Upper lobe of left lung (tissue), 6 donors: Measurements from ENCODE around the gene GNGT2. TPM values are rescaled to one million over a fixed set of nuclear protein-coding genes. Genes with fewer than 3 reads are reported as not detected.

Experiments
- ATAC-seq, 2 donors: fragments of 200-7000 bp; cut with Tn5 transposase; one replicate each; pipeline ENCODE4 v1.9.1; 2022; ENCODE audit warnings: mild to moderate bottlenecking in 2 of 2, moderate library complexity in 2 of 2; ENCODE audit not compliant: low FRiP score in 2 of 2
- DNase-seq, 2 donors: peaks; one replicate each; pipeline ENCODE4 v3.0.0-alpha.2; 2019 to 2020
- H3K27ac ChIP-seq, 4 donors: fragments of 200-600 bp; sonication (generic); one replicate each; pipeline ENCODE4 v1.5.1; 2016 to 2019
- H3K27me3 ChIP-seq, 4 donors: fragments of 200-600 bp; sonication (generic); one replicate each; pipeline ENCODE4 v1.5.1; 2017 to 2019
- H3K36me3 ChIP-seq, 4 donors: fragments of 200-600 bp; sonication (generic); one replicate each; pipeline ENCODE4 v1.5.1; 2016 to 2019
- H3K4me1 ChIP-seq, 4 donors: fragments of 200-600 bp; sonication (generic); one replicate each; pipeline ENCODE4 v1.5.1; 2018 to 2019
- H3K4me3 ChIP-seq, 4 donors: fragments of 200-600 bp; sonication (generic); one replicate each; pipeline ENCODE4 v1.5.1; 2017 to 2019; ENCODE audit warnings: mild to moderate bottlenecking in 2 of 4, moderate library complexity in 1 of 4
- H3K9me3 ChIP-seq, 4 donors: fragments of 200-600 bp; sonication (generic); one replicate each; pipeline ENCODE4 v1.5.1; 2018 to 2019
- EP300 ChIP-seq, 4 donors: sonication (generic); formaldehyde crosslinking; IDR thresholded peaks; one replicate each; pipeline ENCODE4 v1.5.1; 2017; ENCODE audit warnings: antibody characterized with exemption in 4 of 4, control low read depth in 2 of 4
- POLR2A ChIP-seq, 4 donors: fragments of 450-650 bp; IDR thresholded peaks; one replicate each; pipeline ENCODE4 v1.5.1; 2016 to 2017; ENCODE audit warnings: antibody characterized with exemption in 4 of 4, mild to moderate bottlenecking in 2 of 4
- POLR2AphosphoS5 ChIP-seq, 2 donors: sonication (generic); formaldehyde crosslinking; IDR thresholded peaks; one replicate each; pipeline ENCODE4 v1.5.1; 2017; ENCODE audit warnings: antibody characterized with exemption in 2 of 2
- WGBS, 2 donors: methylation state at CpG; one replicate each; pipeline ENCODE4 v1.1.5; 2017 to 2018; 5-methylcytosine and 5-hydroxymethylcytosine counted together
- total RNA-seq, 6 donors: library from RNA; depleted of rRNA in 4 of 6; stranded (reverse); fragments of >200 nt in 4 of 6; gene quantifications; one replicate each; pipeline versions ENCODE4 v1.1.0 to v1.2.1, GENCODE V29; 2016 to 2021
- TF ChIP-seq, protein P1 (sequence below), 6 experiments: fragments of 450-650 bp in 4 of 6; fragments of 200-600 bp in 2 of 6; sonication (generic) in 2 of 6; IDR thresholded peaks; one replicate each; pipeline ENCODE4 v1.5.1; 2016 to 2019; ENCODE audit warnings: antibody characterized with exemption in 6 of 6
- donor health status: DM: no; HTN: no; CAD: no; lungs with moderate emphysema.
- donor health status: DM: no; HTN: yes; CAD: no; lungs with severe emphysema.

Gene GNGT2
- total RNA-seq, 6 donors from 2014 or later, result 1.1 to 22.5 (median 9.9) TPM

DNA sequence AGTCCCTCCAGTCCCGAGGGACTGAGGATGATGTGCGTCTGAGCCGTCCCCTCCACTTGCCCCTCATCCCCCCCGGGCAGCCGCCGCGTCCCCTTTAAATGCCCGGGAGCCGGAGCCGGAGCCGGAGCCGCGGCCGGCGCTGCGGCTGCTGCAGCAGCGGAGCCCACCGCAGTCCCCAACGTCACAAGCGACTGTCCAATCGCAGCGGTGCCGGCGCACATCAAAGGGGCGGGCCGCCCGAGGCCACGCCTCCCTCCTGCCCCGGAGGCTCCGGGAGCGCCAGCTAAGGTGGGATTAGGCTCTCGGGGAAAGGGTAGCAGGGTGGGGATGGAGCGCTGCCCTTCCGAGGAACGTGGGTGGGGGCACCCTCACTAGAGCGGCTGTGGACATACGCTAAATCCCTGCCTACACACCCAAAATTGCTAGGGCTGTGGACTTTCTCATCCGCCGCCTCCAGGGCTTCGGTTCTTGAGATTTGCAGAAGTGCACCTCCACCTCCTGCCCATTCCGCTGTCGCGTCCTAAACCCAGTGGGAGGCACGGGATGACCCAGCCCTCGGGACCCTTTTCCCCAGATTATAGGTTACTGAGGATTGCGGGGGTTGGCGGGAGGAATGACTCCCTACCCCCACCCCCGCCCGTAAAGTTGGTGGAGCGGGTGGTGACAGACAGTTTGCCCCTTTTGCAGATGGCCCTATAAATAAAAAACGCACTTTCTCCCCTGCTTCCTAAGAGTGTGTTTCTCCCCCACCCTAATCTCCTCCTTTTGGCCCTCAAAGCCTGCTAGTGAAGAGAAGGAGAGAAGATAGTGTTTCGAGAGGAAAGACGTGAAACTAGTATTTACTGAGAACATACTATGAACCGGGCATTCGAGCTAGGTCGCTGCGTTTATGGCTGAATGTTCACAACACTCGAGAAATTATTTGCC is 20.5 kb upstream of the GNGT2 start, which contains the start of gene PHOSPHO1:
Gene PHOSPHO1 (minus strand): TSS at position 152 of the 927 bp plus-strand sequence. CDS start 4,096 bp downstream, outside the sequence.
- peak; percentile 90 to 97 for DNase-seq
- ATAC-seq, result peak; percentile 83 to 96
- Histone ChIP-seq H3K36me3 (no peaks in the 10 kb centered on the region), H3K27ac (peak within 1 kb of the TSS in 2 of 4 donors; percentile 72 to 83), H3K27me3 (peaks cover 0 to 6% (median 0%) of the 10 kb centered on the region in 4 donors), H3K9me3 (no peaks in the 10 kb centered on the region), H3K4me3 (peak within 1 kb of the TSS; percentile 50 to 62 (median 60)), H3K4me1 (peaks cover 14 to 29% (median 18%) of the 10 kb centered on the region in 4 donors)
- no peak for TF ChIP-seq EP300 (IDR thresholded peaks at IDR 0.05)
- peak in 1 of 4 donors; percentile 40 for TF ChIP-seq POLR2A (IDR thresholded peaks at IDR 0.05)
- TF ChIP-seq, protein P1, sequence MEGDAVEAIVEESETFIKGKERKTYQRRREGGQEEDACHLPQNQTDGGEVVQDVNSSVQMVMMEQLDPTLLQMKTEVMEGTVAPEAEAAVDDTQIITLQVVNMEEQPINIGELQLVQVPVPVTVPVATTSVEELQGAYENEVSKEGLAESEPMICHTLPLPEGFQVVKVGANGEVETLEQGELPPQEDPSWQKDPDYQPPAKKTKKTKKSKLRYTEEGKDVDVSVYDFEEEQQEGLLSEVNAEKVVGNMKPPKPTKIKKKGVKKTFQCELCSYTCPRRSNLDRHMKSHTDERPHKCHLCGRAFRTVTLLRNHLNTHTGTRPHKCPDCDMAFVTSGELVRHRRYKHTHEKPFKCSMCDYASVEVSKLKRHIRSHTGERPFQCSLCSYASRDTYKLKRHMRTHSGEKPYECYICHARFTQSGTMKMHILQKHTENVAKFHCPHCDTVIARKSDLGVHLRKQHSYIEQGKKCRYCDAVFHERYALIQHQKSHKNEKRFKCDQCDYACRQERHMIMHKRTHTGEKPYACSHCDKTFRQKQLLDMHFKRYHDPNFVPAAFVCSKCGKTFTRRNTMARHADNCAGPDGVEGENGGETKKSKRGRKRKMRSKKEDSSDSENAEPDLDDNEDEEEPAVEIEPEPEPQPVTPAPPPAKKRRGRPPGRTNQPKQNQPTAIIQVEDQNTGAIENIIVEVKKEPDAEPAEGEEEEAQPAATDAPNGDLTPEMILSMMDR (IDR thresholded peaks at IDR 0.05), result no peak
- TF ChIP-seq POLR2AphosphoS5 (IDR thresholded peaks at IDR 0.05), result peak; percentile 47 to 56
- 4 to 5% methylated on average over 32 to 33 of the region's 58 CpGs for WGBS, 2 donors

DNA sequence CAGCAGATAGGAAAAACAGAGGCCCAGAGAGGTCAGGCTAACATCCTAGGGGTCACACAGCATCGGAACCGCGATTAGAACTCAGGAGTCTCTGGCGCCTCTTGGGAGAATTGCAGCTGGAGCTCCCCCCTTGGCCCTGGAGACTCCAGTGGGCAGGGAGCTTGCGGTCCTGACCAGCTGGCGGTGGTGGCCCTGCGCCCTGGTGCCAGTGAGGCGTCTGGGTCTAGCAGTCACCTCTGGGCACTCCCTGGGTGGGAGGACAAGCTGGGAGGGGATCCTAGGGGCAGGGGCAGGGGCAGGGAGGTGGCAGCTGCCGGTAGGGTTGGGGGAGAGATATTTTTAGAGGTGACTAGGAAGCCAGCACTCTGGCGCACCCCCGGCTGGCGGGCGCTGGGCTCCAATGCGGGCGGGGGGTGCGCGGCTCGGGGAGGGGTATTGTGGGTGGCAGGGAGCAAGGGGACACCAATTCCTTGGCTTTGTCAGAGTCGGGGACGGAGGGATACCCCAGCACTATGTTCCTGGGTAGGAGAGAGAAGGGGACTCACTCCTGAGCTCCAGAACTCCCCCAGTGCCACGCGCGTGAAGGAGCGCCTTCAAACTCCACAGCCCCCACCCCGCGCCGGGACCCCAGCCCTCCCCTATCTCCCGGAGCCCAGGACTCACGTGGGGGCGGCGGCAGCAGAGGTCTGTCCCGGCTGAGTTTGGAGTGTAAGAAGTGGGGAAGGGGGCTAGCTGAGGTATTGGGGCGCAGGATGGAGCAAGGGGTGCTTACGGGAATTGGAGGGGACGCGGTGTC is 19.6 kb upstream of the GNGT2 start:
- Histone ChIP-seq H3K36me3 (no peaks in the 10 kb centered on the region), H3K9me3 (no peaks in the 10 kb centered on the region), H3K27ac (peak overlapping the region in 2 of 4 donors; percentile 72 to 83), H3K4me3 (peak overlapping the region; percentile 50 to 62 (median 60)), H3K27me3 (peaks cover 0 to 11% (median 0%) of the 10 kb centered on the region in 4 donors), H3K4me1 (peaks cover 14 to 35% (median 19%) of the 10 kb centered on the region in 4 donors)
- no peak for TF ChIP-seq EP300 (IDR thresholded peaks at IDR 0.05)
- TF ChIP-seq POLR2AphosphoS5 (IDR thresholded peaks at IDR 0.05), result no peak
- no peak for TF ChIP-seq POLR2A (IDR thresholded peaks at IDR 0.05)
- TF ChIP-seq, protein P1 (IDR thresholded peaks at IDR 0.05), result no peak
- DNase-seq, result peak in 1 of 2 donors; percentile 86
- WGBS, 2 donors, result 6 to 18% methylated on average over 13 to 27 of the region's 36 CpGs
- no peak for ATAC-seq

DNA sequence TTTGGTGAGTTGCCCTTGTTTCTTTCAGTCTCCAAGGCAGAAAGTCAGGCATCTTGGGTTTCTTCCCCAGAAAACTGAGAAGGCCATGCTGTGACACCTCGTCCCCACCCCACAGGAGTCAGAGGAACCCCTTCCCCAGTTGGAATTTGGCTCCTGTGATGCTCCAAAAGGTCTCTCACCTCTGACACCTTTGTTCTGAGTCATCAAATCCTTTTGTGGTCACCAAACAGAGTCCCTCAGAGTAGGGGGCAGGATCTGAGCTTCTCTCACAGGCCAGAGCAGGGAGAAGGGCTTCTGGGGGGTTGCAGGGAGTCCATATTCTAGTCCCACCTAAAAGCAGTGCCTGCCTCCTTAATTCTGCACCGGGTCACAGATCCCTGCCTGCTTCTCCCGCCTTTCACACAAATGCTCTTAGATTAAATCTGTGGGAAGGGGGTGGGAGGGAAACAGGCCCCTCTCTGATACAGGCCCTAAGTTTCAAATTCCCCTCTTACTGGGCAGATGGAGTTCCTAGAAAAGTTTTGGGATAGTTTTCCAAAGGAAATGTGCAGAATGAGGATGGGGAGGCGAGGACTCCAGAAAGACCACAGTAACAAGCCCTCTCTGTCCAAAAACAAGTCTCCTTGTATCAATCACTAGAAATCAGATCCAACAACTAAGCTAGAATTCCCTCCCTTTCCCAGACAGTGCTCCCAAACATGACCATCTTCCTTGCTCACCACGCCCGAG is 18.9 kb upstream of the GNGT2 start:
- no peak for DNase-seq
- Histone ChIP-seq H3K9me3 (no peaks in the 10 kb centered on the region), H3K27me3 (peaks cover 0 to 15% (median 5%) of the 10 kb centered on the region in 4 donors), H3K4me3 (peak overlapping the region in 3 of 4 donors; percentile 50 to 62 (median 59)), H3K4me1 (peaks cover 22 to 43% (median 26%) of the 10 kb centered on the region in 4 donors), H3K27ac (no peak overlapping the region), H3K36me3 (no peaks in the 10 kb centered on the region)
- TF ChIP-seq EP300 (IDR thresholded peaks at IDR 0.05) (no peak), POLR2AphosphoS5 (IDR thresholded peaks at IDR 0.05) (no peak), POLR2A (IDR thresholded peaks at IDR 0.05) (no peak)
- TF ChIP-seq, protein P1 (IDR thresholded peaks at IDR 0.05), result no peak
- 64 to 70% methylated on average over 6 of the region's 6 CpGs for WGBS, 2 donors
- no peak for ATAC-seq
